ENCODE measurements around the gene PSMD13.

DNA sequence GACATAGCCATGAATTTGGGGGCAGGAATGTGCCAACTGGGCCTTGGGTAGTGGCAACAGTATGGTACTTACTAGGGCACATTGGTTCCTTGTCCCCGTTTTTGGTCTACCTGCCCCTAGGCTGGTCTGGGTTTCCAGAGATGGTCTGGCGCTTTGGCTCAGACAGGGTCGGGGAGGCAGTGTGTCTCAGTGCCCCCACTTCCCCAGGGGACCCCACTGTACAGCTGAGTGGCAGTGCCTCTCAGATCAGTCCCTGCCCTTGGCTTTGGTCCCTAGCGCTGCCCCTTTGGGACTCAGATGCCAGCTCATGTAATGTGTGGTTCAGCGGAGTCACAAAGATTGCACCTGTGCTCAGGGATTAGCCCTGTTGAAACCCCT, 26.0 kb upstream of the PSMD13 start:
- TF ChIP-seq BHLHE40 (IDR thresholded peaks at IDR 0.05; ENCODE audit: borderline replicate concordance) (no peak), FOXK2 (IDR thresholded peaks at IDR 0.05) (no peak), FOXM1 (IDR thresholded peaks at IDR 0.05; ENCODE audit: borderline replicate concordance) (no peak), ZNF384 (IDR thresholded peaks at IDR 0.05) (no peak), LEF1 (IDR thresholded peaks at IDR 0.05; ENCODE audit: borderline replicate concordance) (no peak), SP1 (IDR thresholded peaks at IDR 0.05) (no peak), TARDBP (IDR thresholded peaks at IDR 0.05) (no peak)

Data from HEK293T (cell line).